GM12801 (cell line): ENCODE results near the gene KNCN.

ENCODE experiments used
- CTCF ChIP-seq: IDR thresholded peaks from one replicate; pipeline ENCODE4 v1.5.1; 2011; ENCODE audit warnings: control low read depth; ENCODE audit not compliant: insufficient read length; ENCODE audit errors: extremely low read depth

Gene KNCN

DNA sequence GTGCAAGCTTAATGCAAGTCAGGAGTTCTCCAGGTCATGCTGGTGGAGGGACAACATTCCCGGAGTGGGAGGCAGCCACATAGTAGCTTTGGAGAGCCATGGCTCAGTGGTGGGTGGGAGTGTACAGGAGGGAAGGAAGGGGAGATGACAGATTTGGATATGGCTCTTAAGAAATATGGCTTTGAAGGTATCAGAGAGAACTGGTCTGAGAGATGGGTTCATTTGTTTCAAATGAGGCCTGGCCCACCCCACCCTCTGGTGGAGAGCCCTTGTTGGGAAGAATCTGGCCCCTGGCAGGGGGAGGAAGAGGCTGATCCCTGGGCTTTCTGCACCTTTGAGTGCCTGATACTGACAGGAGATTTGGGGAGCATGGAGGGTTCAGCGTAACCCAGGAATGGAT lies 55.7 kb downstream of the KNCN start:
- TF ChIP-seq CTCF, result no peak
